ENCODE measurements around the gene PSKH1.

DNA sequence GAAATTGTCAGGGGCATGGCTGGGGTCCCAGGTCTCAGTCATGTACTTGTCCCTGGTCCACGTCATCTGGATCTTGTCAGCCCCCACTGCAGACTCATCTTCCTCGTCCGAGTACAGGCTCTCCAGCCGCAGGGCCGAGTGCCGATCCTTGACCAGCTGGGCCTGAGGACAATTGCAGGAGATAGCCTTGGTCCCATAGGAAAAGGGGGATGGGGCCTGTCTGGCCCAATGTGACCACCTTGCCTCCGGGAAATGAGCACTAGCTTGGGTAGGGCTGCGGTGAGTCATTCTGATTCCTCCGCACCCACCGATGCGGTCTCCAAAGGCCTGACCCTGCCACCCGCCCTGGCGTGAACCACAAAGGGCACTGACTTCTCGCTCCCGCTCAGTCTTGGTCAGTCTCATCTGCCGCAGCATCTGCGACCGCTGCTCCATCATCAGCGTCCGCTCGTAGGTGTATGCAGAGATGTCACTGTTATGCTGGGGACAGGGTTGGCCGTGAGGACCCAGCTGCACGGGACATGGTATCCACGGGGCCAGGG, 52.4 kb downstream of the PSKH1 start:
- no peak for TF ChIP-seq CTCF (IDR thresholded peaks at IDR 0.05)
- TF ChIP-seq POLR2A (IDR thresholded peaks at IDR 0.05), result no peak
- TF ChIP-seq EP300 (IDR thresholded peaks at IDR 0.05), result no peak
